Measurements from ENCODE around the gene SLITRK4. TPM values are rescaled to one million over a fixed set of nuclear protein-coding genes. Genes with fewer than 3 reads are reported as not detected.

SLITRK4 gene
- total RNA-seq (2021): 1.5 and 2.1 TPM in 2 replicates
- long read RNA-seq, transcript SLITRK4-201 (2 exons, 3,357 nt): major isoform, 13 of 17 reads
- long read RNA-seq, partial matches to known transcripts: 0 of 17 reads
- long read RNA-seq, other reads (novel, unspliced or antisense): 0 of 17 reads

DNA sequence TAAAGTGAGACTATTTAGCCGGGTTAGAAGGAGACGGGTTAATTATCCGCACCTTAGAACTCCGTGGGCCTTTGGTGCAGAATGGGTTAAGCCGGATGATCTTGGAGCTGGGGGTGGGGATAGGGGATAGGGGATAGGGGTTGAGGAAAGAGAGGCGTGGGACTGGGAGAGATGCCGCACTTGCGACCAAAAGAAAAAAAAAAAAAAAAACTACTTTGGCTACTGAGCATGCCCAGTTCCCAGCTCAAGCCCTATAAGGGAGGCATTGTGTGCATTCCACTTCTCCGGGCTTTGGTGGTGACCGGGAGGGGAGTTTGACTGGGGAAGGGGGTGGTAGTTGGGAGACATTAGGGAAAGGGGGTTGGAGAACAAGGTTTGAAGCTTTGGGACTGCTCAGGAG is at the start of gene SLITRK4:
TSS of gene SLITRK4 (minus strand) at position 187 of the 400 bp plus-strand sequence. CDS start 4,993 bp downstream, outside the sequence.
- TF ChIP-seq CTCF (conservative IDR thresholded peaks at IDR 0.05): no peak
- Histone ChIP-seq H2AK5ac (ENCODE audit: insufficient read length, low read length) (no peak within 1 kb of the TSS), H3K27me3 (ENCODE audit: insufficient read depth, low read length) (no peaks in the 10 kb centered on the region; the same call in 1 of the 2 replicates), H3K27ac (ENCODE audit: insufficient read length, low read depth, low read length) (no peak within 1 kb of the TSS), H3K79me1 (ENCODE audit: insufficient read depth, low read depth, low read length, poor library complexity, severe bottlenecking) (no peaks in the 10 kb centered on the region), H2BK5ac (ENCODE audit: insufficient read length, low read length) (no peak within 1 kb of the TSS), H3K23me2 (ENCODE audit: insufficient read length, low read depth, low read length, poor library complexity, severe bottlenecking) (peaks cover 9% of the 10 kb centered on the region), H3K56ac (ENCODE audit: insufficient read length, low read depth, low read length) (no peak within 1 kb of the TSS), H2BK120ac (ENCODE audit: low read depth, low read length, poor library complexity, severe bottlenecking) (no peak within 1 kb of the TSS), H3K4me1 (ENCODE audit: insufficient read depth, low read length) (no peaks in the 10 kb centered on the region), H4K8ac (replicated peaks; ENCODE audit: insufficient read length, low read depth, low read length) (no peak within 1 kb of the TSS), H3K9me3 (ENCODE audit: control insufficient read depth, low read depth, low read length) (peaks cover 12% of the 10 kb centered on the region), H4K20me1 (ENCODE audit: control insufficient read depth, insufficient read depth, insufficient read length) (no peaks in the 10 kb centered on the region), H4K5ac (ENCODE audit: insufficient read length, low read depth, low read length) (no peak within 1 kb of the TSS), H2BK15ac (ENCODE audit: low read depth, low read length) (no peak within 1 kb of the TSS), H3T11ph (ENCODE audit: low read length) (no peak within 1 kb of the TSS), H3K4ac (ENCODE audit: low read depth, low read length) (no peak within 1 kb of the TSS), H2BK20ac (ENCODE audit: low read depth, low read length, poor library complexity, severe bottlenecking) (no peak within 1 kb of the TSS), H3K9ac (ENCODE audit: extremely low read depth, insufficient read length, low read length) (no peak within 1 kb of the TSS), H3K4me2 (ENCODE audit: insufficient read depth, insufficient read length, low read length) (peak within 1 kb of the TSS; percentile 88), H3K18ac (ENCODE audit: insufficient read length, low read depth, low read length) (no peak within 1 kb of the TSS), H3K79me2 (ENCODE audit: insufficient read depth, low read length) (no peaks in the 10 kb centered on the region), H2AFZ (ENCODE audit: low read length) (no peak within 1 kb of the TSS), H3K23ac (ENCODE audit: insufficient read length, low read depth, low read length) (no peak within 1 kb of the TSS), H2BK12ac (ENCODE audit: insufficient read length, low read depth, low read length) (no peak within 1 kb of the TSS), H4K91ac (ENCODE audit: insufficient read length, low read depth, low read length) (no peak within 1 kb of the TSS), H3K14ac (ENCODE audit: insufficient read depth, low read length) (no peak within 1 kb of the TSS)
- WGBS (ENCODE audit: extremely low coverage, insufficient read length, low lambda C conversion rate): no CpG with 5 or more reads among the region's 10 CpGs
- peaks cover 9 to 16% of the 10 kb centered on the region in 2 experiments for H3K4me1 Mint-ChIP-seq
- H3K27me3 Mint-ChIP-seq (ENCODE audit: low read depth): peaks cover 21% of the 10 kb centered on the region
- H3K27ac Mint-ChIP-seq: peak within 1 kb of the TSS in 2 of 3 experiments; percentile 94 to 97; a peak in 5 of 7 replicates
- peaks cover 0 to 7% (median 3%) of the 10 kb centered on the region in 3 experiments; a peak in 3 of 7 replicates for H3K36me3 Mint-ChIP-seq (ENCODE audit: insufficient read depth in 1 of 3, low read depth in 3 of 3)
- DNase-seq: peak; percentile 82
- peaks cover 60 to 64% of the 10 kb centered on the region in 2 experiments for H3K9me3 Mint-ChIP-seq
- peak within 1 kb of the TSS; percentile 82 to 92 for H3K4me3 Mint-ChIP-seq

Data from H9 (cell line).